AG09309 (cell line): ENCODE measurements around the gene TNFAIP3.

Experiments
- DNase-seq: peaks from one replicate; pipeline ENCODE4 v3.0.0-alpha.2; 2010; ENCODE audit warnings: low read depth
- H3K4me3 ChIP-seq: 2 replicates; pipeline ENCODE4 v1.5.1; 2011; ENCODE audit warnings: mild to moderate bottlenecking, low read depth, low read length, moderate library complexity; ENCODE audit not compliant: control insufficient read depth
- TF ChIP-seq, protein P1 (sequence below): IDR thresholded peaks from 2 replicates; pipeline ENCODE4 v1.5.1; 2011; ENCODE audit warnings: mild to moderate bottlenecking, low read depth, low read length, inconsistent platforms; ENCODE audit not compliant: insufficient read depth, control insufficient read depth; ENCODE audit errors: missing control alignments

Gene TNFAIP3

DNA sequence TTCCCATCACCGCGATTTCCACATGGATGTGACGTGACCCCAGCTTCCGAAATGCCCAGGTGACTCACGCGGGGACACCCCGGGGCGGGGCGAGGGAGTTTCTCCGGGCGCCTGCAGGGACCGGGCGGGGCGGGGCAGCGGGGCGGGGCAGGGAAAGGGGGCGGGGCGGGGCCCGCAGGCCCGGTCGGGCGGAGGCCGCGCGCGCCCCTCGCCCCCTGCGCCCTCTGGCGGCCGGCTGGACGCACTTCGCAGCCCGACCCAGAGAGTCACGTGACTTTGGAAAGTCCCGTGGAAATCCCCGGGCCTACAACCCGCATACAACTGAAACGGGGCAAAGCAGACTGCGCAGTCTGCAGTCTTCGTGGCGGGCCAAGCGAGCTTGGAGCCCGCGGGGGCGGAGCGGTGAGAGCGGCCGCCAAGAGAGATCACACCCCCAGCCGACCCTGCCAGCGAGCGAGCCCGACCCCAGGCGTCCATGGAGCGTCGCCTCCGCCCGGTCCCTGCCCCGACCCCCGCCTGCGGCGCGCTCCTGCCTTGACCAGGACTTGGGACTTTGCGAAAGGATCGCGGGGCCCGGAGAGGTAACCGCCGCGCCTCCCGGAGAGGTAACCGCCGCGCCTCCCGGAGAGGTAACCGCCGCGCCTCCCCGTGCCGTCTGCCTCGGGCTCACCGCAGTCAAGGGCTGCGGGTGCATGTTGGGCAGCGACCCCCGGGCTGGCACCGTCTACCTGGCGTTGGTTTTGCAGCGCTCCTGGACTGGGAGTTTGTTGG is at the start of gene TNFAIP3:
Gene TNFAIP3, plus strand, starts transcription at position 346 of the 771 bp plus-strand sequence. CDS start 3,969 bp downstream, outside the sequence.
- H3K4me3 ChIP-seq = peak within 1 kb of the TSS; percentile 91
- DNase-seq = peak; percentile 81
- TF ChIP-seq, protein P1, sequence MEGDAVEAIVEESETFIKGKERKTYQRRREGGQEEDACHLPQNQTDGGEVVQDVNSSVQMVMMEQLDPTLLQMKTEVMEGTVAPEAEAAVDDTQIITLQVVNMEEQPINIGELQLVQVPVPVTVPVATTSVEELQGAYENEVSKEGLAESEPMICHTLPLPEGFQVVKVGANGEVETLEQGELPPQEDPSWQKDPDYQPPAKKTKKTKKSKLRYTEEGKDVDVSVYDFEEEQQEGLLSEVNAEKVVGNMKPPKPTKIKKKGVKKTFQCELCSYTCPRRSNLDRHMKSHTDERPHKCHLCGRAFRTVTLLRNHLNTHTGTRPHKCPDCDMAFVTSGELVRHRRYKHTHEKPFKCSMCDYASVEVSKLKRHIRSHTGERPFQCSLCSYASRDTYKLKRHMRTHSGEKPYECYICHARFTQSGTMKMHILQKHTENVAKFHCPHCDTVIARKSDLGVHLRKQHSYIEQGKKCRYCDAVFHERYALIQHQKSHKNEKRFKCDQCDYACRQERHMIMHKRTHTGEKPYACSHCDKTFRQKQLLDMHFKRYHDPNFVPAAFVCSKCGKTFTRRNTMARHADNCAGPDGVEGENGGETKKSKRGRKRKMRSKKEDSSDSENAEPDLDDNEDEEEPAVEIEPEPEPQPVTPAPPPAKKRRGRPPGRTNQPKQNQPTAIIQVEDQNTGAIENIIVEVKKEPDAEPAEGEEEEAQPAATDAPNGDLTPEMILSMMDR = peak; percentile 64

DNA sequence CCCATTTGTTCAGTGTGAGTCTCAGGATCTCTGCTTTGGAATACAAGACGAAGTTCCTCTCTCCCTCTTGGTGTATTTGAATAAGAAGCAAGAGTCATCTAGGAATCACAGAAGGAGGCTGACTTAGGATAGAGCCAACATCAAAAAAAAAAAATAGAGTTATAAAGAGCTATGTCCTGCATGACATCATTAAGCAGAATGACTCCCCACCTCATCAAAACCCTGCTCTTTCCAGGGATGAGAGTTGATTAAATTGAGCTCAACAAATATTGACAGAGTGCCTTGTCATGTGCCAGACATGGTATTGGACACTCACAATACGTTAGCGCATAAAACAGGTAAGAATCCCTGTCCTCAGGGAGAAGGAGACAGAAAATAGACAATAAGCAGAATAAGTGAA is 48.6 kb upstream of the TNFAIP3 start:
- TF ChIP-seq, protein P1 = no peak
- DNase-seq = no peak
- H3K4me3 ChIP-seq = no peak overlapping the region

DNA sequence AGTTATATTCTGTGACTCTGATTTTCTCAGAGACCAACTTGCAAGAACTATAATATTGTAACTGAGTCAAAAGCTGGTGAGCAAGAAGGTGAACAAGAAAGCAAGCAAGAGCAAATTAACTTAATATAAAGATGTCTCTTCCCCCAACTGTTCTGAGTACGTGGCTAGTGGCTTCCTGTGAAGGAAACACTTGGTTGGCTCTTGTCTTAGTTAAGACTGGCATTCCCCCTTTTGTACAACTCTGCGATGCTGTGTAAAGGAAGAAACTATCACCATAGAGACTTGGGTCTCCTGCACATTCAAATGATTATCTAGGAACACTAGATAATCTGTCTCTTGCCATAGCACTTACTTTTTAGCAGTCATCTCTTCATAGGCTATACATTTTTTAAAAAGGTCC is 47.3 kb upstream of the TNFAIP3 start:
- TF ChIP-seq, protein P1 = no peak
- DNase-seq = no peak
- no peak overlapping the region for H3K4me3 ChIP-seq

DNA sequence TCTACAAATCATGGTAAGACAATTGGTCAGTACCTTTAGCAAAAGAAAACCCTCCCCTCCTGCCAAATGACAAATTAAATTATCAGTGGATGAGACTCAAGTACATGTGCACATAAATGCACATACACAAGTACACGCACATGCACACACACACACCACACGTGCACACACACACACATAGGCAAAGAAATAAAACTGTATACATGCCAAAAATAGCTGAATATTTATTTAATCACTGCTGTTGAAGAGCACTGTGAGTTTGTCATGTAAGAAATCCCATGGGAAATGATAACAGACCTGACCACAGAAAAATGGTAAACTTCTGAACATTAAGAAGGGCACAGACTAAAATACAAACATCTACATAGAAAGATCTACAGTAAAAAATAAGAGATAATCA is 46.6 kb upstream of the TNFAIP3 start:
- no peak for DNase-seq
- no peak overlapping the region for H3K4me3 ChIP-seq
- TF ChIP-seq, protein P1 = no peak

DNA sequence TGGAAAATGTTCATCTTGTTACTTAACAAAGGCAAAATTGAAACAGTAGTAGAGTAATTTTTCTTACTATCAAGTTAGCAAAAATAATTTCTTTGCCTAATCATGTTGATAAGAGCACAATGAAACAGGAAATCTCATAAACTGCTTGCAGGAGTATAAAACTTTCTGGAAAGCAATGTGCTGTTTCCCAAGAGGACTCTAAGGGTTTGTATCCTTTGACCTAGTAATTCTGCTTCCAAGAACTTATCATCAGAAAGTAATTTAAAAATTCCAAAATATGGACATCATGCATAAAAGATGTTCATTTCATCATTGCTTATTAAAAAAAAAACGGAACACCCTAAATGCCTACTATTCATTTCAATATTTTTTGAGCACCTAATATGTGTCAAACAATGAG is 46.1 kb upstream of the TNFAIP3 start:
- H3K4me3 ChIP-seq = no peak overlapping the region

DNA sequence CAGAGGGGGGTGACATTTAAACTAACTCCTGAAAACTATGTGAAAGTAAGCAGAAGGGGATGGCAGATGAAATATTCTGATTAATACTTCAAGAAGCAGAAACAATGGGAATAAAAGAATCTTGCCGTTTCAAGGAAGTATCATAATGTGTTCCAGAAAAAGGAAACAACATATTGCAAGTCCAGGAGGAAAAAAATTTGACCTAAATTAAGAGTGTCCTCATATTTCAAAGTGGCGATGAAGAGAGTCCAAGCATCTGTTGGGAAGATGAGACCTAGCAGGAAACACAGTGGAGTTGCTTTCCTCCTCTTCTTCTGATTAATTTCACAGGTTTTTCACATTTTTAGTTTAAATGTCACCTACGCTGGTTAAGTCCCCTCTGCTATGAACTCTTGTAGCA is 45.6 kb upstream of the TNFAIP3 start:
- no peak for DNase-seq
- no peak overlapping the region for H3K4me3 ChIP-seq
- TF ChIP-seq, protein P1 = no peak

More for the DNA sequence above, 46.1 kb upstream of the TNFAIP3 start:
- DNase-seq = no peak
- TF ChIP-seq, protein P1 = no peak
